HG02763 (cell line): ENCODE data around the gene MSI2.

ENCODE experiments used
- ATAC-seq: cut with Tn5 transposase; IDR thresholded peaks from one replicate; pipeline ENCODE4 v1.9.1; 2021; ENCODE audit warnings: mild to moderate bottlenecking, moderate library complexity; ENCODE audit not compliant: unreplicated experiment

MSI2 gene

DNA sequence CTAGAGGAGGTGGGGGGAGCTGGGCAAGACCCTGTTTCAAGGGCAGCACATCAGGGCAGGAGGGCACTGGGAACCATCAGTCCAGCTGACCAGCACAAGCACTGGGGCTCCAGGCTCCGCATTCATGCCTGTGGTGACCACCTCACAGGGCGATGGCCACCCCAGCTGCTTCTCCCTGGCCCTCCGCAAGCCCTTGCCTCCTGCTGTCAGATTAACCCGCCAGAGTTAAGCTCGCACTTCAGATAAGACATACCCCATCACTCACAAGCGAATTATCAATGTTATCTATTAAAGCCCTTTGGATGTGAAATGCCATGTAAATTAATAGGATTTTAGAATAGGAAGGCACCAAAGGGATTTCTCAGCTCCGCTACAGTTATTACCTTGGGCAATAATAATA is 383.8 kb downstream of the MSI2 start:
- no peak for ATAC-seq

DNA sequence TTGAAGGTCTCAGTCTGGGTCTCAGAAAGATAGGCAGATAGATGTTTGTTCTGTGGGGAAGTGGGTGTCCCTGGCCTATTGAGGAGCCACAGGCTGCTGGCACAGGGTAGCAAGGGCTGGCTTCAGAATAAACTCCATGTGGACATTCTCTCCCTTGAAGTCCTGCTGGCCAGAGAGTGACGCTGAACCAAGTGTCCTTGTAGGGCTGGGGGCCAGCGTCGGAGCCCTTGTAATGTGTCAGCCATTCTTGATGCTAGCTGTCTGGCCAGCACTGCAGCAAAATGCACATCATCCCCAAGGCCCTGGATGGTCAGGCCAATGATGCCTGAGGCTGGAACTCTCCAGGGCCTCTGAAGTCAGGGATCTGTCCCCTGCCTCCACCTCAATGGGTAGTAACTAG is 385.4 kb downstream of the MSI2 start:
- ATAC-seq, result no peak

DNA sequence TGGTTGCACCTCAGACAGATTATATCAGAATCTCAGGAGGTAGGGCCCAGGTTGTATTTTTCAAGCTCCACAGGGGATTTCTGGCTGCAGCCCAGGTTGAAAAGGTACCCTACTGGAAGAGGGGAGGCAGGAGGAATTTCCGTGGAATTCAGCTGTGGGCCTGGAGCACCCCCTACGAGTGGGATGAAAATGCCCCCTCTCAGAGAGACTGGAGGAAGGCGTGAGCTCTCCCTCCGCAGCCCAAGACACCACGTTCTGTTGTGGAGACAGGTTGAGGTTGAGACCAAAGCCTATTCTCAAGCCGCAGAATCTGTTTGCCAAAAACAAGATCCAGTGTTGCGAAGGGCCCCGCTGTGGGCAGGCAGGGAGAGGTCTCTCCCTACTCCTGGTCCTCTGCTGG is 386.7 kb downstream of the MSI2 start:
- no peak for ATAC-seq

DNA sequence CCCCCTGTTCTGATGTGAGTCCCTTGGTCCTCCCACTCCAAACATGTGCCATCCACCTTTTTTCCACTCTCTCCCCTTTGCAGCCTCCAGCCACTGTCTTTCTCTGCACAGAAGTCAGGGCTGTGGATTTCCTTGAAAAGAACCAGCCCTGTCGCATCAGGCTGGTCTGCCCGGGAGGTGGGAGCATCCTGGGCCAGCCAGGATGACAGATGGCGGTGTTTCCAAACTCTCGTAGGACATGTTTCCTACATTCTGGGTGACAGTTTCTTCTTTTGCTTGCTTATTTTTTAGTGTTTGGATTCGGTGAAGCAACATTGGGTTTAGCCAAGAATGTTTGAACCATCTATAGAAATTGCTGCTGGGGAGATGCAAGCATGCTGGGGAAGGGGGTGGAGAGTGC is 388.0 kb downstream of the MSI2 start:
- ATAC-seq, result no peak

DNA sequence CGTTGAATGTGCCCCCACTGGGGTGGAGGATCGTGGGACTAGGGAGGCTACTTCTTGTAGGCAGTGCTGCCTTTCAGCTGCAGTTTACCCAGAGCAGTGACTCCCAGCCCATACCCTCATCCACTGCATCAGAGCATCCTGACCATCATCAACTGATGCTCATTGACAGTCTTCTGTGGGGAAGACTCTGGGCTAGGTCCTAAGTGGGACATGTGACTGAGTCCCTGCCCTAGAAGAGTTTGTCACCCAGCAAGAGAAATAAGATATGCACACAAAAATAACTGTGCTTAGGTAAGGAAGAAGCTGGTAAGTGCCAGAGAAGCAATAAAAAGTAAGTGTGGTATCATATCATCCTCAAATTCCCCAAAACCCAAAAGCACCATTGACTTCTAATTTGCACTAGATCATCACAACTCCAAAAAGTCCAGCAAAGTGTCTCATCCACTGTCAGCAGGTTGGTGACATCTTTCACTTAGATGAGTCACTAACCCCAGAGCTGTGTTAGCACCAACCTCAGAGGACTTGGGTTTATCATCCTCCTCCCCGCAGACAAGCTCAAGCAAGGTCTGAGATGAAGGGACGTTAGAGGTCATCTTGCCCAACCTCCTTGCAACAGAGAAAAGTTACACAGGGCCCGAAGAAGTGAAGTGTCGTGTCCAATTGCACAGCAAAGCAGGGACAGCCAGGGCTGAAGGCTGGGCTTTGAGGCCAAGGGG is 389.8 kb downstream of the MSI2 start:
- ATAC-seq, result no peak

DNA sequence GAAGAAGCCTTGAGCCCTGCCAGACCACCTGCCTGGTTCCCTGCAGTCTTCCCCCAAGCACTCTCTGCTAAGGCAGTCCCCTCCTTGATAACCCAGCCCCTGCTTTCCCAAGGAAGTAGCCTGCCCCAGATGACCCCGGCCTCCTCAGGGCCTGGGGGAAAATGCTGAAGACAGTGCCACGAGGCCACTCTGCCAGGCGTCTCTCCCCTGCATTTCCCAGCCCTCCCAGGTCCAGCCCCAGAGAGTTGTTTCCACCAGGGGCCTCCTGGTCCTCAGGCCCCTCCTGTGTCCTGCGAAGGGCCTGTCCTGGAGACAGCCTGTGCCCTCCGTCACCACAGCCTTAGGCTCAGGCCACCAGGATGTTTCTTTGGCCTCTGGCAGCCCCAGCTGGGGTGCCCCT is 392.4 kb downstream of the MSI2 start:
- no peak for ATAC-seq

DNA sequence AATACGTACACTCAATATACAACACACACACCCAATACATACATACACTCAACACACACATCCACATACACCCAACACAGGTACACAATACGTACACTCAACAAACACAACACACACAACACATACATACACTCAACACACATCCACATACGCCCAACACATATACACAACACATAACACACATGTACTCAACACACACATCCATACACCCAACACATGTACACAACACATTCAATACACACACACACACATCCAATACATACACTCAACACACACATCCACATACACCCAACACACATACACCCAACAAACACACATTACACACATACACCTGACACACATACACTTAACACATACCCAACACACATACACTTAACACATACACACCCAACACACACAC is 392.9 kb downstream of the MSI2 start:
- ATAC-seq, result no peak

DNA sequence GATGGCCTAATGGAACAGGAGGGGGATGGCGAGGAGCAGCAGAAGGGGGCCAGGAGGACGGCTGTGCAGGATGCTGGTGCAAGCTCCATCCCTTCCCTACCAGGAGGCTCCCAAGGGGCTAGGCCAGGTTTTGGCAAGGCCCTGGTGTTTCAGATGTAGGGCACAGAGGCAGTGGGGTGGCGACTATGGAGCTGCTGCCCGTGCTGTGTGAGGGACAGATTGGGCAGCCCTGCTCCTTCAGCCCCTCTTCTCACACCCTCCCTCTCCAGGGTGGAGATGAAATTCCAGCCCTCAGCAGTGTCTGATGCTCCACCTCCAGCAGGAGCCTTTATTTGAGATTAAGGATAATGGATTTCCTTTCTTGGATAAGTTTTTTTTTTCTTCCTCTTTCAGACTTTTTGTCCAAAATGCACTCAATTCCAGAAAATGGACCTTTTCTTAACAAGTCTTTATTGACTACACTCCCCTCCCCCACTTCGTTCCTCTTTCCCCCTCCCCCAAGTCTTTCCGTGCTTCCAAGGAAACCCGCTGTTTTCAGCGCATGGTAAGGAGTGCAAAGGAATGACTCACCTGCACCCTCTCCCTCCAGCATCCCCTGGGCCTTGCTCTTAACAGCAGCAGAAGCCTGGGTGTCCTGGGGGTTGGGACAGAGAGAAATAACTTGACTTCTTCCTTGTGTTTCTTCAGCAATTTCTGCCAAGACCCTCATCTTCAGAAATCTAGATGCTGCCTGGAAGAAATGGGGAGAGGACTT is 393.6 kb downstream of the MSI2 start:
- no peak for ATAC-seq

DNA sequence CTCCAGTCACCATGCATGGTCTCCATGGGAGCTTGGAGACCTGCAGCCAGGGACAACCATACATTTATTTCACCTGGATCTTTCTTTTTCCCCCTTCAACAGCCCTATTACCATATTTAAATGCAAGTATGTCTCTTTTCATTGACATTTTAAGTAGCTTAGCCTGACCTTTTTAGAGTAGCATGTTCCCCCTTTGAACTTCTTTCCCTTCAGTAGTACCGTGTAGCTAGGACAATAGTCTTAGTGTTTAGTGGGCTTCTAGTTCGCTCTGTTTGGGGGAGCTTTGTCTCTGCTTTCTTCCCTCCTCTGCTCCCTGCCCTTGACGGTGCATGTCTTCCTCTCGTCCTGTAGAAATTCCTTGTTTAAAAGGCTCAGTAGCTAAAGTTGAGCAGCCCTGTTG is 394.2 kb downstream of the MSI2 start:
- ATAC-seq, result no peak

DNA sequence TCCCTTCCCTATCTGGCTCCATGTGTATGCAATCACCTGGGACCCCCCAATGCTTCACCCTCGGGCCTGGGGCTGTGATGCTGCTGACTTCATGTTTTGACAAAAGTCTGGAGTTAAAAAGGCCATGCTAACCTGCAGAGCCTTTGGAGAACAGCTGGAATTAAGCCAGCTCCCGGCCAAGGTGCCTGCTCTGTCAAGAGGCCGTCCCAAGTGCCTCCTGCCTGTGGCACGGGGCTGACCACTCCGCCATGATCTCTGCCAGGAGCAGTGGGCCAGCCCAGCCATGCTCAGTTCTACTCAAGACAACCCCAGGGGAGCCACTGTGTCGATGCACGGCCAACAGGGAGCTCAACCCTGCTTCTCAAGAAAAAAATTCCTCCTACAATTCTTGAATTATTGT is 395.1 kb downstream of the MSI2 start:
- no peak for ATAC-seq

DNA sequence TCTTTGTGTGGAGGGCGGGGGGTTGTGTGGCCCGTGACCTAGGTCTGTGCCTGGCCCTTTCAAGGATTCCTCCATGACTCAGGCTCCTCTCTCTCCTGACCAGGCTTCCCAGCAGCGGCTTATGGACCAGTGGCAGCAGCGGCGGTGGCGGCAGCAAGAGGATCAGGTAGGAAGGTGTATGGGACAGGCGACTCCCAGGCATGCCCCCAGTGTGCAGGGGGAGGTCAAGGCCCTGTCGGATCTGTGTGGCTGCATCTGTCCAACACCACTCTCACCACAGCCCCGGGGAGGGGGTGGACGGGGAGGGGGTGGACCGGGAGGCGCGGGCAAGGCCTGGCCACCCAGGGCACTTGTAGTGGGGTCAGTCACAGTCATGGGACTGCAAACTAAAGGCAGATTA is 395.7 kb downstream of the MSI2 start:
- no peak for ATAC-seq

DNA sequence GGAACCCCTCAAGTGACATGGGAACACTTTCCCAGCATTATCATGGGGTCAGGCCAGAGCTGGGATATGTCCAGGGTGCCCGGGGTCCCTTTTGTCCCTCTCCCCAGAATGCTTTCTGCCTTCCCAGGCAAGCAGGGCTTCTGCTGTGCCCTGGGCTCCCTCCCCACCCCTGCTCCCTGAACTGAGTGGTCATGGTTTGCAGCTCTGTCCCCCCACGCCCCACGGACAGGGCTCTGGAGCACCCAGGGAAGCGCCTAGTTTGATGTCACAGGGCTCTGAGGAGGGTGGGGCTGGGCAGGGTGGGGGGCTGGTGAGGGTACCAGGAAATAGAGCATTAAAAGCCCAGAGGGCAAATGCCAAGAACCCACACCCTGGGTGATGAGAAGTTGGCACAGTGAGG is 396.5 kb downstream of the MSI2 start:
- ATAC-seq, result no peak

DNA sequence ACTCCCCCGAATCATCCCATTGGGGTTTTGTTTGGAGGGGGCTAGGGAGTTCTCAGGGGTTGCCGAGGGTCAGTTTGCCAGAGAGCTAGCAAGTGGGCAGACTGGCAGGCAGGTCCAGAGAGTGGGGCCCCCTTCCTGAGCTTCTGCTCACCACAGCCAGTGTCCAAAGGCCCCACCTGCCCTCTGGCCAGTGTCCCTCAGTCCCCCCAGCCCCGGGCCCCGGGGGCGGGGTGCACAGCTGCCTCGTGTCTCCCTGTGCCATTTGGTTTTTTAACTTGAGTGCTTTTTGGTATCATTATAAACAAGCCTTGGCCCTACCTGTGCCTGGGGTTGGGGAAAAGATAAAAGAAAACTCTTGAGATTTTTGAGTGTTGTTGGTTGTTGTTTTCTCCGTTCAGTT is 397.0 kb downstream of the MSI2 start:
- ATAC-seq, result no peak

DNA sequence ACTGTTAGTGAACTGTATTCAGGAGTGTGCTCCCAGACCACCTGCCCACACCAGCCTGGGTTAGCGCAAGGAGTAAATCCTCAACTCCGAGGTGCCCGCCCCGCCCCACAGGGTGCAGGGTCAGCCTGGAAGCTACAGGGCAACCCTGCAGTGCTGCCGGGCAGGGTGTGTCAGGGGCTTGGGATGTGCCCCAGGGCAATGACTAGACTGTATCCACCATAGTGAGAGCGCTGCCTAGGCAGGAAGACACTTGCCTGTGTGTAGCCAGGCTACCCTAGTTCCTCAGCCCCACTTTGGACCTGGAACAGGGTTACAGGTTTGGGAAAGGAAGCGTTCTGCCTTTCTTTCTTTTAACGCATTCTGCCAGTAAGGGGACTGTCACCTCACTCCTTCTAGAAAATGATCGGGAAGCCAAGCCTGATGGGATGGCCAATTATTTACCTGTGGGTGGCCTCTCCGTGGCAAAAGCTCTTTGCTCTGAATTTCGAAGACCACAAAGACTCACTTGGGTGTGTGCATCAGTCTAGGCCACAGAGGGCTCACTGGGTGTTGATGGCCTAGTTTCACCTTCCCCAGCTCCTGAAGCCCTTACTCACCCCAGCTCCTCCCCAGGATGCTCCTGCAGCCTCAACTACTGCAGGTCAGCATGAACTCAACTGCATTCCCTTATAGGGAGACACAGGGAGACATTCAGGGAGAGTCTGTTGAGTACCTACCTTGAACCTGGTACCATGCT is 397.9 kb downstream of the MSI2 start:
- no peak for ATAC-seq

DNA sequence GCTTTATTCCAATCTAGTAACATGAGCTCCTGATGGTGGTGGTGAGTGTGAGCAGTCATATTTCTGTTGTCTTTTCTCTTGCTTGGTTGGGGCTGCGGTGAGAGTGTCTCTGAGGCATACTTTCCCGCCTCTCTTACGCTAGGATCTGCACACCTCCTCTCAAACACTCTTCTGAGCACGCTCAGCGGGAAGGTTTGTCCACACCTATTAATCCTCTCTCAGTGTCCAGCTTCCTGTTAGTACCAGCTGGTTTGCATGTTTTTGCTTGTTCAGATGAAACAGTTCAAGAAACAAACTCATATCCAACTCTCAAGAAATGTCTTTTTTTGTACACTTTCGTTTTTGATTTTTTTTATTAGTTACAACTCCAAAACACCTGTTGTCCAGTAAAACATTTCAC is 399.2 kb downstream of the MSI2 start:
- no peak for ATAC-seq

DNA sequence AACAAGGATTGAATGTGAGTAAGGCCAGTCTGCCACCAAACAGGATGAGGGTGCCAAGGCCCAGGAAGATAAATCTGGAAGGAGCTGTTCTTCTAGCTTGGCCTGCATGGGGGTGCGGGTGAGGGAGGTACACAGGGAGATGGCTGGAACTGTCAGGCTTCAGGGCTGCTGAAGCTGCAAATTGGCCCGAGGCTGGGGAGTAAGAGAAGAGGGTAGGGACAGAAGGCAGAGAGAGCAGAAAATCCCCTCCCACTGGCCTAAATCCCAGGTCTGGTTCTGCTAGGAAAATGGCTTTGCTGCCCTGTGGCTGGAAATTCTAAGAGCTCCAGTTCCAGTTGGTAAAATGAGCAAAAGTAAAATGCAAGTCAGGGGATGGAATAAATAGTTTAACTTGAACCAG is 400.9 kb downstream of the MSI2 start:
- no peak for ATAC-seq

DNA sequence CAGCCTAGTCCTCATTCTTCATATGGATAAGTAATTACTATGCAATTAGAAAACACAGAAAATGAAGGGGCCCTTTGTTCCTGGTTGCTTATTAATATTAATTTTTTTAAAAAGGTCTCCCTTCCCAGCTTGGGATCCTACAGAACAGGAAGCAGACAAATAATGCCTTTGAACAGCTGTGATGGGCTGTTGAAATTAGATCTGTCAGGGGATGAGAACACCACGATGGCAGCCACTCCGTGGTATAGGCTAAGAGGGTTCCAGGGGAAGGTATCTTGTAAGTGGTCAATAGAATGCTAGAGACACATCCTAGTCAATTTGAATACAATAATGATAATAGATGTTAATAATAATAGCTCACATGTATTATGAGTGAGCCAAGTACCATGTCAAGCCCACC is 405.7 kb downstream of the MSI2 start:
- no peak for ATAC-seq

DNA sequence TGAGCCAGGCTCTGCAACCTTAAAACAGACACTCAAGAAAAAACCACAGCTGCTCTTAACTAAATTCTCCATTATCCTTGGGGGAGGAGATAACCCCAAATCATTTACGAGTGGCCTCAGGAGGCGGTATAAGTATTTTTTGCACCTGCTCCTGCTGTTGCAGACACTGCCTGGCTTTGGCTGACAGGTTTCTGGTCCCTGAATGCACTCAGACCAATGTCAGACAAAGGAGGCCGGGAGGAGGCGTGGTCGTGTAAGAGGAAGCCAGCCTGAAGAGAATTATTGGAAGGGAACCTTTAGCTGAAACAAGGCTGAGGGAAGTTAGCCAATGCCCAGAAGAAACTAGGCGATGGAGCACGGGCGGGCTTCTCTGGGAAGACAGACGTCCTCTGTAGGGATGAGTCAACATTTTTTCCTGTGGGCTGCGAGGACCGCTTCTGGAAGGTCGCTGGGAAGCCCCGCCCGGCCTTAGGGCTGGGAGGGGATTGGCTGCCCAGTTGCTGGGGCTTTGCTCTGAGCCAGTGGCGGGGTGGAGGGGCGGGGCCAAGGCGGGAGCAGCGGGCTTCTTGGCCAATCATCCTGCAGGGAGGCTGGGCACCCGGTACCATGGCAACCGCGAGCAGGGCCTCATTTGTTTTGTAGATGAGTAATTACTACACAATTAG is 406.5 kb downstream of the MSI2 start:
- no peak for ATAC-seq

DNA sequence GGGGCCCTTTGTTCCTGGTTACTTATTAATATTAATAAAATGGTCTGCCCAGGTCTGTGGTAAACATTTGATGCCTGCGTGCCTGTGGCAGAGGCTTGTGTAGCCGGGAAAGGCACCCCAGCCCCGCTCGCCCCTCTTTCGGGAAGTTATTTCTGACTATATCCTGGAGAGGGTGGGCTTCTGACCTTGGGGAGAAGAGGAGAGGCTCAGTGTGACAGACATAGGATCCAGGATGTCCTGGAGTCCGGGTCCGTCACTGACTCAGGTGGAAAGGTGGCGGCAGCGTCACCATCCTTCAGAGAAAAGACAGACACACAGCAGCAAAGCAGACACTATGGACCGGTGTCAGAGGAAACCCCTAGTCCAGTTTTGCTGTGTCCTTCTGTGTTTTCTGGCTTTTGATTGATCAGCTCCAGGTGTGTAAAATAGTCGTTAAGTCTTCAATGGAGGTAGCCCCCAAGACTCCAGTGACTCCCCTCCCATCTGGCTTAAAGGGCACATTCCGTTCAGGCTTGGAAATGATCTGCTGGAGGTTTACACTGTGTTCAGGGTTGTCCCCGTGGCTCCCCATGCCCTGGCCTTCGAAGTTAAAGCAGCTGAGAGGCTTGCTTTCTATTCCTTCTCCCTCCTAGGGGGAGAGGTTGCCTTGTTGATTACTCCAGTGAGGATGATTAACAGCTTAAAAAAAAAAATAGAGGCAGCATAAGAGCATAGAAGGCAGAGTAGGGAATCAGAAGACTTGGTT is 407.2 kb downstream of the MSI2 start:
- no peak for ATAC-seq

DNA sequence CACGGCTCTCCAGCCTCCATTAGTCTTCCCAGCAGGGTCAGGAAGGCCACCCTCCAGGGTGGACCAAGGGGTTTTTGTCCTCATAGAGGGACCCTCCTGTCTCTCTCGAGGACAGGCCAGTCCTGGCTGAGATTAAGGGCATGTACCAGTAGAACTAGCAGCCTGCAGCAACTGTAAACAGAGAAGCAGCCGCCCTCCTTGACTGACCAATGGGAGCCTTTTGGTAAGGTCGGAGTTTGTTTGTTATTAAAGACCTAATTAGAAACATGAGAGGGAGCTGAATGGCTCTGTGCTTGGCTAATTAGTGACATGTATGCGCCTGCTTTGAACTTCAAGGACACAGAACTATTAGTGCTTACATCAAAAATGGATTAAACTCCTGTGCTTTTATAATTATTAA is 408.8 kb downstream of the MSI2 start:
- no peak for ATAC-seq

DNA sequence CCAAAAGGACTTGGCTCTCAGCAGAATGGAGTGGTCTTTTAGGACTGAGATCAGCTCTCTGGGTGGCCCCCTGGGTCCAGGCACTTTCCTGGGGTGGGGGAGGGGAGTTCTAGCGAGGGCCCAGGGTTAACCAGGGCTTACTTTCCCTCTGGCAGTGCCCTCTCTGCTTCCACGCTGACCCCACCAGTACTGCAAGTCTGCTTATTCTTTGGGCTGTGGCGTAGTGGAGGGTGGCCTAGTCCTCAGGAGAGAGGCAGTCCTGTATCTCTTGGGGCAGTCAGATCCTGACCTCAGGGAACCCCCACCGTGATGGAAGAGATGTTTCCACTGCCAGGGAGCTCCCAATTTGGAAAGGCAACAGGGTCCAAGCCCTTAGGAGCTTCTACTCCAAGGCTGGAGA is 409.4 kb downstream of the MSI2 start:
- no peak for ATAC-seq
